ENCODE results near the gene ADI1. TPM values are rescaled to one million over a fixed set of nuclear protein-coding genes. Genes with fewer than 3 reads are reported as not detected.
"Not testable (repeated sequence)": the region's sequence is repeated elsewhere in the genome, so short reads cannot be mapped to it uniquely, and the experiment has no call there.

The ADI1 gene
- total RNA-seq, 1 donor from 2014 or later, result 41.6 TPM

GRCh38 chr2:3464401-3465005 is 54.8 kb downstream of the ADI1 start:
- intact Hi-C loops (cut with micrococcal nuclease), result no loop called here

- intact Hi-C loops (cut with micrococcal nuclease), result no loop called here
Measured at GRCh38 chr2:3463944-3464343, 55.4 kb downstream of the ADI1 start.

GRCh38 chr2:3463186-3463835 is 56.0 kb downstream of the ADI1 start:
- intact Hi-C loops (cut with micrococcal nuclease), result no loop called here

GRCh38 chr2:3462493-3463104 is 56.7 kb downstream of the ADI1 start:
- intact Hi-C loops (cut with micrococcal nuclease), result loop anchor here (1.0 kb wide), 2 partner anchors 38 to 189 kb away; no protein-coding TSS in a partner anchor

- intact Hi-C loops (cut with micrococcal nuclease), result loop anchor here (1.0 kb wide), 2 partner anchors 38 to 189 kb away; no protein-coding TSS in a partner anchor
Measured at GRCh38 chr2:3461801-3462492, 57.4 kb downstream of the ADI1 start.

- intact Hi-C loops (cut with micrococcal nuclease), result no loop called here
Measured at GRCh38 chr2:3460831-3461800, 58.2 kb downstream of the ADI1 start.

- intact Hi-C loops (cut with micrococcal nuclease), result no loop called here
Measured at GRCh38 chr2:3460156-3460555, 59.2 kb downstream of the ADI1 start.

GRCh38 chr2:3459185-3460015 is 59.9 kb downstream of the ADI1 start:
- intact Hi-C loops (cut with micrococcal nuclease), result no loop called here

GRCh38 chr2:3458396-3459184 is 60.7 kb downstream of the ADI1 start:
- intact Hi-C loops (cut with micrococcal nuclease), result no loop called here

- intact Hi-C loops (cut with micrococcal nuclease), result no loop called here
Measured at GRCh38 chr2:3457524-3458395, 61.6 kb downstream of the ADI1 start.

GRCh38 chr2:3456125-3456524 is 63.2 kb downstream of the ADI1 start:
- intact Hi-C loops (cut with micrococcal nuclease), result no loop called here

GRCh38 chr2:3454802-3455201 is 64.5 kb downstream of the ADI1 start:
- intact Hi-C loops (cut with micrococcal nuclease), result no loop called here

GRCh38 chr2:3454005-3454404 is 65.3 kb downstream of the ADI1 start:
- intact Hi-C loops (cut with micrococcal nuclease), result not testable (repeated sequence)

GRCh38 chr2:3453190-3453999 is 65.9 kb downstream of the ADI1 start:
- intact Hi-C loops (cut with micrococcal nuclease), result no loop called here

GRCh38 chr2:3451926-3452671 is 67.2 kb downstream of the ADI1 start:
- intact Hi-C loops (cut with micrococcal nuclease), result no loop called here

GRCh38 chr2:3451169-3451568 is 68.2 kb downstream of the ADI1 start:
- intact Hi-C loops (cut with micrococcal nuclease), result no loop called here
